Neuronal stem cell (in vitro differentiated cells): ENCODE results near the gene EPB41L4A. TPM values are rescaled to one million over a fixed set of nuclear protein-coding genes. Genes with fewer than 3 reads are reported as not detected.

Source experiments
- small RNA-seq: library from polyadenylated mRNA; stranded (forward); fragments of <200 nt; extraction: miRNeasy Mini kit (QIAGEN cat#:217004); gene quantifications from one replicate; pipeline ENCODE3, GENCODE V24; 2013; ENCODE audit not compliant: insufficient read depth

EPB41L4A gene

Small RNAs within 50 kb of the gene (small RNA-seq; reads per million reads assigned to genes)
- gene AC010265.1 (not detected), gene HMGB3P16 (not detected), gene SNORA13 (57.6 reads per million, percentile 94 among the genes with 10 or more reads in this experiment)
